NCI-H1092 treated with DMSO at 0.1 percent for 48 hours (cell line): ENCODE data around the gene ICAM3.
A peak's percentile ranks its signal among the peaks of the same experiment; 100 is the strongest.

Experiments used
- DNase-seq: peaks from one replicate; lab custom pipeline; 2025; lab: John Stamatoyannopoulos, UW

Gene ICAM3

GRCh38 chr19:10318807-10319682 lies 20.4 kb downstream of the ICAM3 start:
- DNase-seq: no peak

- DNase-seq: no peak
Measured at GRCh38 chr19:10317857-10318462, 21.5 kb downstream of the ICAM3 start.

DNA sequence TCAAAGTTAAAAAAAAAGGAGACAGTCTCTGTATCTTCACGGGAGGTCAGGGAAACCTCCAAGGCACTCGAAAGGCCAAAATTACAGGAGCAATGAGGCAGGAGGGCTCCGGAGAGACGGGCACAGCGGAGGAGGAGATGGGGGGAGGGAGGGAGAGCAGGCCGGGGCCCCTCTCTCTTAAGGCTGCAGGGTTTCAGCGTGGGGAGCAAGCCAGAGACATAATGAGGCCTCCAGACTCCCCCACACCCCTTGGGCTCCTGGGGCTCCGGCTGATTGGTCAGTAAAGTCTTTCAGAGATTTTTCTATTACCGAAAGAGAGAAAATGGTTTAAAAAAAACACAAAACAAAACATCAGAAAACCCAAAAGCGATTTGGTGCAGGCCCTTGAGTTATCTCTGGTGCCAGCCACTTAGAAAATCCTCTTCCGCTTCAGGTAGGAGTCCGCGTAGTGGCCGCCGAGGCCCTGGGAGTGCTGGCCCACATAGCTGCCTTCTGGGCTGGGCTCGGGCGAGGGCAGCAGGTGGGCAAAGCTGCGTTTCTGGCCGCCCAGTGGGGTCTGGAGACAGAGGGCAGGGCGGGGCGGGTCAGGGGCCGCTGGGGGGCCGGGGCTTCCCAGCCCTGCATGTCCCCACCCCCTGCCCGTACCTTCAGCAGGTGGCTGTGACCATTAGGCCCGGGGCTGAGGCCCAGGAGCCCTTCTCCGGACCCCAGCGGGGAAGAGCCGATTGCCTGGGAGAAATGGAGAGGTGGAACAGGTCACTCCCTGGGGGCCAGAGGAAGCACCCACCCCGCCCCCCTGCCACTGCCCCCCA lies 22.2 kb downstream of the ICAM3 start:
- DNase-seq: no peak

DNA sequence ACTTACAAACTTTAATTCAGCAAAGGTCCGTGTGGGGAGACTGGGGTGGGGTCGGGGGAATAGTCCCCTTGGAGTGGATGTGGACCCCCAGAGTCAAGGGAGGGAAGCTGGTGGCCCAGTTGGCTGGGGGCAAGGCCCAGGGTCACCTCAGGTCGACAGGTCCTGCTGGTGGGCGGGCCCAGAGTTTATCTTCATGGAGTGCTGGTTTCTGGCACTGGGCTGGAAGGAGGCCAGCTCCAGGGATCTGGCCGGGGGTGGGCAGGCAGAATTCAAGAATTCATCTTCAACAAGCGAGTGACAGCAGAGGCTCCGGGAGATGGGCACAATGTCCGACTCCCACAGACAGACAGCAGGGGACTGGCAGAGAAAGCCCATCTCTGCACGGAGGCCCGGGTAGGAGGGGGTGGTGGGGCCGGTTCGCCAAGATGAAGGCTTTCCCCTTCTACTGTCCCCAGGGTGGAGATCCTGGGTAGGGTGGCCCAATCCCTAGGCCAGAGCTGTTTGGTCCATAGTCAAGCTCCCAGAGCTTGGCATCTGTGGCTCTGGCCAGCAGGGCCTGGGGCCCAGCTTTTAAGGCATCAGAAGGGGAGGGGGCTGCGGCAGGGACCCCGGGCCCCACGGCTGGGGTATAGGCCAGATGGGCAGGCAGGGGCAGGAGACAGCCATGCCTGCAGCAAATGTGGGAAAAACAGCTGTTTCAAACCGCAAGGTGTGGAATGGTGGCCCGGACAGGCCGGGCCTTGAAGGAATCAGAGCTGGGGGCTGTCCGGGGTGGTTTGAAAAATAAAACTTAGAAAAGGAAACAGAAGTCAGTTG lies 23.0 kb downstream of the ICAM3 start:
- DNase-seq: no peak

GRCh38 chr19:10315335-10316214 lies 23.8 kb downstream of the ICAM3 start, which contains the start of gene FDX2:
FDX2 (minus strand) TSS chr19:10316015; CDS start chr19:10315996, 19 bp downstream.
- DNase-seq: peak; percentile 88

- no peak for DNase-seq
Measured at GRCh38 chr19:10309423-10309822, 30.0 kb downstream of the ICAM3 start, which contains the start of gene ZGLP1. ZGLP1 (minus strand) TSS chr19:10309815.

GRCh38 chr19:10306327-10306726 lies 33.1 kb downstream of the ICAM3 start:
- DNase-seq: no peak

DNA sequence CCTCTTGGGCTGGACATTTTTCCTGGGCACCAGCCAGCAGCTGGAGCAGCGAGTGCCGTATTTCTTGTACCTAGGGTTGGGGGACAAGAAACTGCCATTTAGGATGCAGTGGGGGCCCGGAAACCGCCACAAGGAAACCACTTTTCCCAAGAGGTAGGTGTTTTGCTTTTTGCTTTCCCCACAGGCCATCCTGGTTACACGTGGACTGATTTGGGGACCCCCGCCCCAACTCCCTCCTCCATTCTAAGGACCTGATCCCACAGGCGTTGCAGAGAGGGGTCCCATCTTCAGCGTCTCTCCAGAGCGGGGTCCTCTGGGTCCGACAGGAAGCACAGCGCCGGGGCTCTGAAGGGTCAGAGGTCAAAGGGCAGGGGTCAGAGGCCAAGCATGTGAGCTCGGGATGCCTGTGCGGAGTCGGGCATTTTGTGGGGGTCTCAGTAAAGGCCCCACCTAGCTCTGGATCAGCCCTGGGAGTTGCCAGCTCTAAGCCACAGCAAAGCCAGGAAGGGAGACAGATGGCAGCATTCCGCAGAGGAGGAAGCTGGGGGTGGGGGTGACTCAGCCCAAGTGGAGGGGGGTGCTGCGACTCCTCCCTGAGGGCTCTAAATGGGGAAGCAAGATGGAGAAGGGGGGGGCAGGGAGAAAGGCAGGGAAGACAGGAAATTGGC lies 34.2 kb downstream of the ICAM3 start:
- DNase-seq: no peak

DNA sequence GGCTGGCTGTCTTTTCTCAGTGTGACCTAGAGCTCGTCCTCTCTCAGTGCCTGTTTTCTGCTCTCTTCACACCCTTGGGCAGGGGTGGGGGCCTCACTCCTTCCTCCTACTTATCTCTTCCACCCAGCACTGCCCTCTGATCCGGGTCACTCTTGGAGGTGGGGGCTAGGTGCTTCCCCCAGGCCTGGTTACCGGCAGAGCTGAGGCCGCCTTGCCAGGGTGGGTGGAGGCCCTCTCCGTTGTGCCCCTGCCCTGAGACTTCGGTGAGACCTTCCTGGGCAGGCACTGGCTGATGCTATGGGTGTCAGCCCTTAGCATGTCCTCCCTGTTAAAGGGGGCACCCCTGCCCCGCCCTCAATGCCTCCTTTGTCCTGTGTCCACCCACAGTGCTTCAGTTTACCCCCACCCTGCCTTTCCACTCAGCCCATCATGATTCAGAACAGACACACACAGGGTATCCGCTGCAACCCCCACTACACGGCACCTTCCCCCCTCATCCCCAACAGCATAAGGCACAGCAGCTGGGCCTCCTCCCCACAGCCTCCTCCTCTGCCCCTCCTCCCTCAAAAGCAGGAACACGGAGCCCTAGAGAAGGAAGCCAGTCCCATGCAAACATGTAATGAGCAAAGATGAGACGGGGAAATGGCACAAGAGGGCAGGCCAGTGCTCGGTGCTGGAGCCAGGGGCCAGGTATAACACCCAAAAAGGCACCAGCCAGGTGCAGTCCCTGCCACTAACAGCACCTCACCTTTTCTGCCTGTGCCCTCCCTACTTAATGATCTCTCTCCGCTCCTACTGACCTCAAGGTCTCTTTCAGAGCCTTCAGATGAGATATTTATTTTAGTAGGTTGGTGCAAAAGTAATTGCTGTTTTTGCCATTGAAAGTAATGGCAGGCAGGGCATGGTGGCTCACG lies 39.6 kb downstream of the ICAM3 start:
- DNase-seq: no peak

- no peak for DNase-seq
Measured at GRCh38 chr19:10295847-10296591, 43.4 kb downstream of the ICAM3 start.

- no peak for DNase-seq
Measured at GRCh38 chr19:10295305-10295846, 44.0 kb downstream of the ICAM3 start.

GRCh38 chr19:10294368-10294697 lies 45.1 kb downstream of the ICAM3 start:
- no peak for DNase-seq

DNA sequence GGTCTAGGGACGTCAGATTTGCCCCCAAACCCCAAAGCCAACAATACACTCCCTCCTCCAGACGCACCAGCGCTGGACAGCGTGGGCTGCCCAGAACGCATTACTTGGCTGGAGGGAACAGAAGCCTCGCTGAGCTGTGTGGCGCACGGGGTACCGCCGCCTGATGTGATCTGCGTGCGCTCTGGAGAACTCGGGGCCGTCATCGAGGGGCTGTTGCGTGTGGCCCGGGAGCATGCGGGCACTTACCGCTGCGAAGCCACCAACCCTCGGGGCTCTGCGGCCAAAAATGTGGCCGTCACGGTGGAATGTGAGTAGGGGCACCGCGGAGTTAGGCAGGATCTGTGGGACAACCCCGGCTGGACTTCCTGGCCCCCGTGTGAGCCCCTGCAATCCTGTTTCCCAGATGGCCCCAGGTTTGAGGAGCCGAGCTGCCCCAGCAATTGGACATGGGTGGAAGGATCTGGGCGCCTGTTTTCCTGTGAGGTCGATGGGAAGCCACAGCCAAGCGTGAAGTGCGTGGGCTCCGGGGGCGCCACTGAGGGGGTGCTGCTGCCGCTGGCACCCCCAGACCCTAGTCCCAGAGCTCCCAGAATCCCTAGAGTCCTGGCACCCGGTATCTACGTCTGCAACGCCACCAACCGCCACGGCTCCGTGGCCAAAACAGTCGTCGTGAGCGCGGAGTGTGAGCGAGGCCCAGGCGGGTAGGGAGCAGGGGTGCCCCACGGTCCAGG lies 45.6 kb downstream of the ICAM3 start:
- no peak for DNase-seq

DNA sequence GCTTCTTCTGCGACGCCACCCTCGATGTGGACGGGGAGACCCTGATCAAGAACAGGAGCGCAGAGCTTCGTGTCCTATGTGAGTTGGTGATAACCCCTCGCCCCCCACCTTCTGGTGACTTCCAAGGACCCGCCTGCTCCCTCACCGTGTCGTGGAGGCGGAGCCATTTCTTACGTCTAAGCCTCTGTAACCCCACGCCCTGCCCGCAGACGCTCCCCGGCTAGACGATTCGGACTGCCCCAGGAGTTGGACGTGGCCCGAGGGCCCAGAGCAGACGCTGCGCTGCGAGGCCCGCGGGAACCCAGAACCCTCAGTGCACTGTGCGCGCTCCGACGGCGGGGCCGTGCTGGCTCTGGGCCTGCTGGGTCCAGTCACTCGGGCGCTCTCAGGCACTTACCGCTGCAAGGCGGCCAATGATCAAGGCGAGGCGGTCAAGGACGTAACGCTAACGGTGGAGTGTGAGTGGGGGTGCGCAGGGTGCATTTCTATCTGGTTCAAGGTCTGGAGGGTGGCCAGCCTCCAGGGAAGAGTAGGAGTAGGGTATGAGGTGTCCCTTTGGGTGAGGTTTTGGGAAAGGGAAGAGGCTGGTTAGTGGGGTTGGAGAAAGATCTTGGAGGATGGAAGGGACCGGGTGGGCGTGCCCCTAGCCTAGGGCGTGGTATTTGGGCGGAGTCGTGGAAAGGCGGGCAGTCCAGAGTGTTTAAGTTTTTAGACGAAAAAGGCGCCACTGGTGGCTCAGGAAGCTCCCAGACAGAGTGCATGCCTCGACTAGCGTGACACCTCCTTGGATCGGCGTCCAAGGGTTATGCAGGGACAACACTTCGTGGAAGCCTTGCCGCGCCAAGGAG lies 46.4 kb downstream of the ICAM3 start:
- DNase-seq: no peak

DNA sequence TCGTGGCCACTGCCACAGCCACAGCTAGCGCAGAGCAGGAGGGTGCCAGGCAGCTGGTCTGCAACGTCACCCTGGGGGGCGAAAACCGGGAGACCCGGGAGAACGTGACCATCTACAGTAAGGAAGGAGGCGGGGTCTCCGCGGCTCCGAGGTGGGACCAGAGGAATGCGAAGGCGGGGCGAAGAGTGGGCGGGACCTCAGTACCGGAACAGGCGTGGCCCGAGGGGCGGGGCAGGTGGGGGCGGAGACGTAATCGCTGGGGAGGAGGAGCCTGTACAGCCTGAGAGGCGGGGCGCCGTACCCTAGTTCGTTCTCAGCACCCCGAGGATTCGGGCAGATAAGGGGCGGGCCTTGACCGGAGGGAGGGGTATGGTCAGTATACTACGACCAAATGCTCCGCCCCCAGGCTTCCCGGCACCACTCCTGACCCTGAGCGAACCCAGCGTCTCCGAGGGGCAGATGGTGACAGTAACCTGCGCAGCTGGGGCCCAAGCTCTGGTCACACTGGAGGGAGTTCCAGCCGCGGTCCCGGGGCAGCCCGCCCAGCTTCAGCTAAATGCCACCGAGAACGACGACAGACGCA lies 47.1 kb downstream of the ICAM3 start:
- DNase-seq: no peak

GRCh38 chr19:10291554-10292205 lies 47.7 kb downstream of the ICAM3 start:
- DNase-seq: no peak
